Measurements from ENCODE around the gene ZFP2. TPM values are rescaled to one million over a fixed set of nuclear protein-coding genes. Genes with fewer than 3 reads are reported as not detected.

ZFP2 gene
- total and polyA plus RNA-seq, 2 donors (not counting 3 experiments of a cell fraction or from before 2014, with no cell fraction given) = 0.07 to 0.75 TPM

- ChIA-PET CTCF (no interaction called here), POLR2A (no interaction called here)
- no peak for FAIRE-seq
- Histone ChIP-seq H4K20me1 (replicated peaks; ENCODE audit: control insufficient read depth, extremely low read depth, insufficient read depth, low read length) (no peaks in the 10 kb centered on the region), H3K9me1 (replicated peaks; ENCODE audit: control insufficient read depth, extremely low read depth, insufficient read depth, low read length) (no peaks in the 10 kb centered on the region), H3K4me3 (replicated peaks in 1 of 3; ENCODE audit: insufficient read depth in 1 of 3, low read depth in 1 of 3, low read length in 3 of 3) (no peak overlapping the region), H3K4me2 (ENCODE audit: insufficient read depth, low read length) (no peak overlapping the region), H3K27me3 (ENCODE audit: control insufficient read depth in 2 of 2, insufficient read depth in 2 of 2, low read length in 2 of 2) (no peaks in the 10 kb centered on the region), H3K27ac (ENCODE audit: insufficient read depth, low read depth, low read length) (no peak overlapping the region), H2AFZ (ENCODE audit: low read depth, low read length) (no peak overlapping the region), H3K9ac (replicated peaks; ENCODE audit: extremely low read depth, insufficient read depth, low read length) (no peak overlapping the region), H3K4me1 (ENCODE audit: control insufficient read depth, extremely low read depth, insufficient read depth, low read length) (no peaks in the 10 kb centered on the region), H3K79me2 (ENCODE audit: control insufficient read depth, insufficient read depth, low read length) (no peaks in the 10 kb centered on the region), H3K9me3 (replicated peaks; ENCODE audit: control insufficient read depth, insufficient read depth, low read length) (no peaks in the 10 kb centered on the region), H3K36me3 (ENCODE audit: control insufficient read depth in 2 of 2, extremely low read depth in 1 of 2, insufficient read depth in 2 of 2, low read length in 2 of 2) (no peaks in the 10 kb centered on the region)
- no TSS peak for BruUV-seq (replicated peaks)
- intact Hi-C loops (cut with micrococcal nuclease) (no loop called here), dilution Hi-C loops (cut with MboI; ENCODE audit: extremely low pct_ligation_motif_present, low sequenced_read_pairs) (no loop called here)
- no peak for DNase-seq (ENCODE audit: low read depth, low spot score)
- TF ChIP-seq GATA2 (IDR thresholded peaks at IDR 0.05; ENCODE audit: insufficient read depth, insufficient read length, low read depth, low read length) = no peak
- TF ChIP-seq JUN (IDR thresholded peaks at IDR 0.05; ENCODE audit: borderline replicate concordance, insufficient read depth, insufficient read length, low read depth) = no peak
- no peak for TF ChIP-seq EZH2 (IDR thresholded peaks at IDR 0.05; ENCODE audit: borderline replicate concordance, low read depth, low read length, severe bottlenecking)
- TF ChIP-seq CTCF (IDR thresholded peaks at IDR 0.05; ENCODE audit: extremely low read depth in 1 of 2, insufficient read depth in 1 of 2, low read depth in 1 of 2, low read length in 2 of 2) = no peak
- no peak for TF ChIP-seq POLR2A (IDR thresholded peaks at IDR 0.05; ENCODE audit: low read depth, low read length)
- no peak for TF ChIP-seq POLR2AphosphoS5 (IDR thresholded peaks at IDR 0.05; ENCODE audit: insufficient read depth, low read depth, low read length)
- TF ChIP-seq, protein P1, sequence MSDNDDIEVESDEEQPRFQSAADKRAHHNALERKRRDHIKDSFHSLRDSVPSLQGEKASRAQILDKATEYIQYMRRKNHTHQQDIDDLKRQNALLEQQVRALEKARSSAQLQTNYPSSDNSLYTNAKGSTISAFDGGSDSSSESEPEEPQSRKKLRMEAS (IDR thresholded peaks at IDR 0.05; ENCODE audit: insufficient read depth, insufficient read length) = no peak
- no peak for TF ChIP-seq FOS (IDR thresholded peaks at IDR 0.05; ENCODE audit: borderline replicate concordance, insufficient read depth, low read length)
Measured at GRCh38 chr5:178849316-178849715, 46.4 kb upstream of the ZFP2 start.
